ENCODE measurements around the gene LRFN2.

Gene LRFN2

GRCh38 chr6:40510442-40510841 is 76.7 kb downstream of the LRFN2 start:
- no peak for DNase-seq (ENCODE audit: low spot score)
- in situ Hi-C loops (cut with MboI; ENCODE audit: low pct_unique_long_range_greater_than_20kb, low sequenced_read_pairs, unreplicated experiment) = no loop called here
- no peak for TF ChIP-seq CTCF (IDR thresholded peaks at IDR 0.05; ENCODE audit: extremely low read depth, insufficient read depth, missing control alignments)

- TF ChIP-seq CTCF (IDR thresholded peaks at IDR 0.05; ENCODE audit: extremely low read depth, insufficient read depth, missing control alignments) = no peak
- DNase-seq (ENCODE audit: low spot score) = no peak
- in situ Hi-C loops (cut with MboI; ENCODE audit: low pct_unique_long_range_greater_than_20kb, low sequenced_read_pairs, unreplicated experiment) = no loop called here
Measured at GRCh38 chr6:40509716-40510260, 77.4 kb downstream of the LRFN2 start.

- no peak for TF ChIP-seq CTCF (IDR thresholded peaks at IDR 0.05; ENCODE audit: extremely low read depth, insufficient read depth, missing control alignments)
- in situ Hi-C loops (cut with MboI; ENCODE audit: low pct_unique_long_range_greater_than_20kb, low sequenced_read_pairs, unreplicated experiment) = no loop called here
- no peak for DNase-seq (ENCODE audit: low spot score)
Measured at GRCh38 chr6:40509086-40509485, 78.1 kb downstream of the LRFN2 start.

GRCh38 chr6:40506954-40507353 is 80.2 kb downstream of the LRFN2 start:
- in situ Hi-C loops (cut with MboI; ENCODE audit: low pct_unique_long_range_greater_than_20kb, low sequenced_read_pairs, unreplicated experiment) = no loop called here
- no peak for DNase-seq (ENCODE audit: low spot score)

GRCh38 chr6:40505191-40505810 is 81.9 kb downstream of the LRFN2 start:
- TF ChIP-seq CTCF (IDR thresholded peaks at IDR 0.05; ENCODE audit: extremely low read depth, insufficient read depth, missing control alignments) = no peak
- no peak for DNase-seq (ENCODE audit: low spot score)
- in situ Hi-C loops (cut with MboI; ENCODE audit: low pct_unique_long_range_greater_than_20kb, low sequenced_read_pairs, unreplicated experiment) = no loop called here

More at GRCh38 chr6:40506954-40507353, 80.2 kb downstream of the LRFN2 start:
- no peak for TF ChIP-seq CTCF (IDR thresholded peaks at IDR 0.05; ENCODE audit: extremely low read depth, insufficient read depth, missing control alignments)

- in situ Hi-C loops (cut with MboI; ENCODE audit: low pct_unique_long_range_greater_than_20kb, low sequenced_read_pairs, unreplicated experiment) = no loop called here
- TF ChIP-seq CTCF (IDR thresholded peaks at IDR 0.05; ENCODE audit: extremely low read depth, insufficient read depth, missing control alignments) = no peak
- DNase-seq (ENCODE audit: low spot score) = no peak
Measured at GRCh38 chr6:40504274-40504673, 82.9 kb downstream of the LRFN2 start.

All from GM13977 (cell line).